Cardiac fibroblast (primary cell): ENCODE data around the gene CAPN9.
"Not testable (repeated sequence)": the region's sequence is repeated elsewhere in the genome, so short reads cannot be mapped to it uniquely, and the experiment has no call there.

Source experiments
- DNase-seq, 2 donors: peaks; one replicate each; pipeline versions ENCODE4 v3.0.0 to v3.0.0-alpha.2; 2010; ENCODE audit warnings: low read depth in 2 of 2
- H3K4me3 ChIP-seq, 2 donors: replicated peaks in 1 of 2; 1 replicate in 1 of 2; 2 replicates in 1 of 2; pipeline ENCODE4 v1.5.1; 2011; ENCODE audit warnings: low read depth in 2 of 2, low read length in 2 of 2, mild to moderate bottlenecking in 2 of 2, moderate library complexity in 1 of 2
- TF ChIP-seq, protein P1 (sequence below): IDR thresholded peaks from one replicate; pipeline ENCODE4 v1.5.1; 2011; ENCODE audit warnings: low read depth, mild to moderate bottlenecking, low read length, inconsistent platforms

The CAPN9 gene, protein sequence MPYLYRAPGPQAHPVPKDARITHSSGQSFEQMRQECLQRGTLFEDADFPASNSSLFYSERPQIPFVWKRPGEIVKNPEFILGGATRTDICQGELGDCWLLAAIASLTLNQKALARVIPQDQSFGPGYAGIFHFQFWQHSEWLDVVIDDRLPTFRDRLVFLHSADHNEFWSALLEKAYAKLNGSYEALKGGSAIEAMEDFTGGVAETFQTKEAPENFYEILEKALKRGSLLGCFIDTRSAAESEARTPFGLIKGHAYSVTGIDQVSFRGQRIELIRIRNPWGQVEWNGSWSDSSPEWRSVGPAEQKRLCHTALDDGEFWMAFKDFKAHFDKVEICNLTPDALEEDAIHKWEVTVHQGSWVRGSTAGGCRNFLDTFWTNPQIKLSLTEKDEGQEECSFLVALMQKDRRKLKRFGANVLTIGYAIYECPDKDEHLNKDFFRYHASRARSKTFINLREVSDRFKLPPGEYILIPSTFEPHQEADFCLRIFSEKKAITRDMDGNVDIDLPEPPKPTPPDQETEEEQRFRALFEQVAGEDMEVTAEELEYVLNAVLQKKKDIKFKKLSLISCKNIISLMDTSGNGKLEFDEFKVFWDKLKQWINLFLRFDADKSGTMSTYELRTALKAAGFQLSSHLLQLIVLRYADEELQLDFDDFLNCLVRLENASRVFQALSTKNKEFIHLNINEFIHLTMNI

DNA sequence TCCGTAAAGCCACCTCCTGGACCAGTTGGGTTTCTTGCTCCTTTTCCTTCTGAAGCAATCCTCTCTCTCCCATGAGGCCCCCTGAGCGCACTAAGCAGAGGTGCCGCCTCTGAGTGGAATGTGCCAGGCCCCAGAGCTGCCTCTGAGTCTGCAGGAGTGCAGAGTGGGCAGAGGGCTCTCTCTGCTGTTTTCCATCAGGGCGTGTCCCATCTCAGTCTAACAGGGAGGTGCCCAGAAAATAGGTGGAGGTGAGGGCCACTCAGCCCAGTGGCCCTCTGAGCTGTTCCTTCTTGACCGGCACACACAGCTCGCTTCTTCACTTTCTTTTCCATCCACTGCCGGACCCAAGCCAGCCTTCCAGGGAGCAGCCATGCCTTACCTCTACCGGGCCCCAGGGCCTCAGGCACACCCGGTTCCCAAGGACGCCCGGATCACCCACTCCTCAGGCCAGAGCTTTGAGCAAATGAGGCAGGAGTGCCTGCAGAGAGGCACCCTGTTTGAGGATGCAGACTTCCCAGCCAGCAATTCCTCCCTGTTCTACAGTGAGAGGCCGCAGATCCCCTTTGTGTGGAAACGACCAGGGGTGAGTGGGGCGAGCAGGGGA, at the start of gene CAPN9:
CAPN9 (plus strand) TSS at position 262 of the 604 bp plus-strand sequence; CDS start at position 371, 109 bp downstream.
- no peak for DNase-seq
- no peak within 1 kb of the TSS for H3K4me3 ChIP-seq
- TF ChIP-seq, protein P1, sequence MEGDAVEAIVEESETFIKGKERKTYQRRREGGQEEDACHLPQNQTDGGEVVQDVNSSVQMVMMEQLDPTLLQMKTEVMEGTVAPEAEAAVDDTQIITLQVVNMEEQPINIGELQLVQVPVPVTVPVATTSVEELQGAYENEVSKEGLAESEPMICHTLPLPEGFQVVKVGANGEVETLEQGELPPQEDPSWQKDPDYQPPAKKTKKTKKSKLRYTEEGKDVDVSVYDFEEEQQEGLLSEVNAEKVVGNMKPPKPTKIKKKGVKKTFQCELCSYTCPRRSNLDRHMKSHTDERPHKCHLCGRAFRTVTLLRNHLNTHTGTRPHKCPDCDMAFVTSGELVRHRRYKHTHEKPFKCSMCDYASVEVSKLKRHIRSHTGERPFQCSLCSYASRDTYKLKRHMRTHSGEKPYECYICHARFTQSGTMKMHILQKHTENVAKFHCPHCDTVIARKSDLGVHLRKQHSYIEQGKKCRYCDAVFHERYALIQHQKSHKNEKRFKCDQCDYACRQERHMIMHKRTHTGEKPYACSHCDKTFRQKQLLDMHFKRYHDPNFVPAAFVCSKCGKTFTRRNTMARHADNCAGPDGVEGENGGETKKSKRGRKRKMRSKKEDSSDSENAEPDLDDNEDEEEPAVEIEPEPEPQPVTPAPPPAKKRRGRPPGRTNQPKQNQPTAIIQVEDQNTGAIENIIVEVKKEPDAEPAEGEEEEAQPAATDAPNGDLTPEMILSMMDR = no peak

DNA sequence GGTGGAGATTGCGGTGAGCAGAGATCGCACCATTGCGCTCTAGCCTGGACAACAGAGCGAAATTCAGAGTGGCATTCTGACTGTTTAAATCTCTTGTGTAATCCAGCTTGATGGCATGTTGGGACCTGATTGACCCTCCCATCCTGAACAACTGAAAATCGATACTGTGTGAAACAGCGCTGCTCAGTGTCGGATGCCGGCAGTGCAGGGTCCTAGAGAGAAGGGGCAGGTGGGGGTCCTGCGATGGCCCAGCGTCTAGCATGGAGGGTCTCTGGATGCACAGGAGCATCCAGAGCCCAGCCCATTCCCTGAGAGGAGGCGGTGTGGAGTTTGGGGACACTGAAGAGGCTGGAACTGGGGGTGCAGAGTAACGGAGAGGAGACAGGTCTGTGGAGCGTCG, 49.1 kb upstream of the CAPN9 start:
- TF ChIP-seq, protein P1 = no peak
- no peak for DNase-seq
- H3K4me3 ChIP-seq = no peak overlapping the region

DNA sequence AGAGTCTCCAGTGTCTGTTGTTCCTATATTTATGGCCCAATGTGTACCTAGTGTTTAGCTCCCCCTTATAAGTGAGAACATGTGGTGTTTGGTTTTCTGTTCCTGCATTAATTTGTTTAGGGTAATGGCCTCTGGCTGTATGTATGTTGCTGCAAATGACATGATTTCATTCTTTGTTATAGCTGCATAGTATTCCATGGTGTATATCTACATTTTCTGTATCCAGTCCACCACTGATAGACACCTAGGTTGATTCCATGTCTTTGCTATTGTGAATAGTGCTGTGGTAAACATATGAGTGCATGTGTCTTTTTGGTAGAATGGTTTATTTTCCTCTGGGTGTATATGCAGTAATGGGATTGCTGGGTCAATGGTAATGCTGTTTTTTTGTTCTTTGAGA, 48.2 kb upstream of the CAPN9 start:
- not testable (repeated sequence) for H3K4me3 ChIP-seq, DNase-seq

DNA sequence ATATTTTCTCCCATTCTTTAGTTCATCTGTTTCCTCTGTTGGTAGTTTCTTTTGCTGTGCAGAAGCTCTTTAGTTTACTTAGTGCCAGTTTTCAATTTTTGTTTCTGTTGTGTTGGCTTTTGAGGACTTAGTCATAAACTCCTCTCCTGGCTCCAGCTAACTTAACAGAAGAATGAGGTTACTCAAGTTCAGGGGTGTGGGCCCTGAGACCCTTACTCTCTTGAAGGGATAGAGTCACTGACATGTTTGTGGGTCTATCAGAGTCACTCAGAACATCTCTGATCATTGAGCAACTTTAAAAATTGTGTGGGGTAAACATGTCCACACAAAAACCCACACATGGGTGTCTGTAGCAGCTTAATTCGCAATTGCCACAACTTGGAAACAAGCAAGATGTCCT, 47.5 kb upstream of the CAPN9 start:
- no peak for DNase-seq
- H3K4me3 ChIP-seq = no peak overlapping the region
- TF ChIP-seq, protein P1 = no peak

DNA sequence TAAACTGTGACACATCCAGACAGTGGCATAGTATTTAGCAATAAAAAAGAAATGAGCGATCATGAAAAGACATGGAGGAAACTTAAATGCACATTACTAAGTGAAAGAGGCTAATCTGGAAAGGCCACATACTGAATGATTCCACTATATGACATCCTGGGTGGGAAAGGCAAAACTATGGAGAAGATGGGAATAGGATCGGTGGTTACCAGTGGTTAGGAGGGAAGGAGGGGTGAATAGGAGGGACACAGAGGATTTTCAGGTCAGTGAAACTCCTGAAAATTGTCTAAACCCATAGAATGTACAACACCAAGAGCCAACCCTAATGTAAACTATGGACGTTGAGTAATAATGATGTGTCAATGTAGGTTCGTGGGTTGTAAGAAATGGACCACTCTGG, 47.1 kb upstream of the CAPN9 start:
- no peak overlapping the region for H3K4me3 ChIP-seq
- TF ChIP-seq, protein P1 = no peak
- no peak for DNase-seq

DNA sequence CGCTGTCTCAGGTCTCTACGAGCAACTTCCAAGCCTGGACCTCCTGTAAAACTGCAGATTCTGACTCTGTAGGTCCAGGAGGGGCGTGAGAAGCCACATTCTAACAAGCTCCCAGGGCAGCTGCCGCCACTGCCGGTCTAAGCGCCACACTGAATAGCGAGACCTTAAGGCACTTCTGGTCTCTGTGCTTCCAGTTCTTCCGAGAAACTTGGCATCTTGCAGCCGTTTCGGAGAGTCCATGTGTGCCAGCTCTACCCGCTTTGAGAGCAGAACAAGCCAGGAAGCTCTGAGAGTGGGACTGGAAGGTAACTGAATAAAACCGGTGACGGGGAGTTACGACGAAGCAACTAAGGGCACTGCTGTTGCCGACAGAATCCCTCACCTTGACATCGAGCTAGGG, 45.8 kb upstream of the CAPN9 start:
- no peak overlapping the region for H3K4me3 ChIP-seq
- no peak for DNase-seq
- TF ChIP-seq, protein P1 = no peak
